ENCODE data around the gene C10orf53.

GRCh38 chr10:49656845-49657493 is 22.5 kb upstream of the C10orf53 start:
- TF ChIP-seq CTCF (IDR thresholded peaks at IDR 0.05; ENCODE audit: control extremely low read depth in 1 of 3, insufficient read depth in 1 of 3, low read depth in 1 of 3, low read length in 3 of 3) (no peak), SIX5 (IDR thresholded peaks at IDR 0.05; ENCODE audit: low read depth, low read length) (no peak), ATF3 (IDR thresholded peaks at IDR 0.05; ENCODE audit: insufficient read depth, low read depth, low read length) (no peak)
